Hepatocyte (in vitro differentiated cells): ENCODE data around the gene HSF2BP.

Source experiments
- EZH2 ChIP-seq: fragments of 200-600 bp; sonication (generic); IDR thresholded peaks from 2 replicates; pipeline ENCODE4 v1.6.1; 2016; ENCODE audit warnings: antibody characterized with exemption, mild to moderate bottlenecking, borderline replicate concordance
- TF ChIP-seq, protein P1 (sequence below): fragments of 200-600 bp; sonication (generic); IDR thresholded peaks from 2 replicates; pipeline ENCODE4 v1.5.1; 2016; ENCODE audit warnings: antibody characterized with exemption, mild to moderate bottlenecking; ENCODE audit not compliant: poor library complexity

DNA sequence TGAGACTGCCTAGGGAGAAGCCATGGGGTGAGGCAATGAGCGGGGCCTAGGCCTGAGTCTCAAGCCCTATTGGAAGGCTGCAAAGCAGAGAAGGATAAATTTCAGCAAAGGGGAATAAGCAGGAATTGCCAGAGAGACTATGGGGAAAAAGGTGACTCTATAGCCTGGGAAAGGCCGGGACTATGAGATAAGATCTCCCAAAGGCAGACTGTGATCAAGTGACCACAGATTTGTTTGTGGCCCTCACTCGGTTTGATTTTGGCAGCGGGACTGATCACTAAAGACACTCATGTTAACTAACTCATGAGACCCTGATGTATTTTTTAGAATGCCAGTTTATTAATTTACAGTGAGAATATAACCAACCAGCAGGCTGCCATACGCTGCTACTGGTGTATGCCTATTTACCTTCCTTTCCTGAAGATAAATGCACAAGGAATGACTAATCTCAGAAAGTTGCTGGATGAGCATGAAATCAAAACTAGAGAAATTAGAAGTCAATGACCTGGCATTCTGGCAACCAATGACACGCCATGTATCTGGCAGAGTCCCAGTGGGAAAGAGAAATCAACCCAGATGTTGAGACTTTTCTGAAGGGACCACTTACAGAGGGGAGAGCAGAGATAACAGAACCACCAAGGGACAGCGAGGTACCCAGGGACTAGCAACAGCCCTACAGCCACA is 4.3 kb downstream of the HSF2BP start:
- TF ChIP-seq, protein P1, sequence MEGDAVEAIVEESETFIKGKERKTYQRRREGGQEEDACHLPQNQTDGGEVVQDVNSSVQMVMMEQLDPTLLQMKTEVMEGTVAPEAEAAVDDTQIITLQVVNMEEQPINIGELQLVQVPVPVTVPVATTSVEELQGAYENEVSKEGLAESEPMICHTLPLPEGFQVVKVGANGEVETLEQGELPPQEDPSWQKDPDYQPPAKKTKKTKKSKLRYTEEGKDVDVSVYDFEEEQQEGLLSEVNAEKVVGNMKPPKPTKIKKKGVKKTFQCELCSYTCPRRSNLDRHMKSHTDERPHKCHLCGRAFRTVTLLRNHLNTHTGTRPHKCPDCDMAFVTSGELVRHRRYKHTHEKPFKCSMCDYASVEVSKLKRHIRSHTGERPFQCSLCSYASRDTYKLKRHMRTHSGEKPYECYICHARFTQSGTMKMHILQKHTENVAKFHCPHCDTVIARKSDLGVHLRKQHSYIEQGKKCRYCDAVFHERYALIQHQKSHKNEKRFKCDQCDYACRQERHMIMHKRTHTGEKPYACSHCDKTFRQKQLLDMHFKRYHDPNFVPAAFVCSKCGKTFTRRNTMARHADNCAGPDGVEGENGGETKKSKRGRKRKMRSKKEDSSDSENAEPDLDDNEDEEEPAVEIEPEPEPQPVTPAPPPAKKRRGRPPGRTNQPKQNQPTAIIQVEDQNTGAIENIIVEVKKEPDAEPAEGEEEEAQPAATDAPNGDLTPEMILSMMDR, result no peak
- no peak for TF ChIP-seq EZH2
